ENCODE results near the gene NOXRED1. TPM values are rescaled to one million over a fixed set of nuclear protein-coding genes. Genes with fewer than 3 reads are reported as not detected.

Gene NOXRED1
- total and polyA plus RNA-seq, 2 experiments from 2014 or later = 0.24 TPM; not detected in 1

DNA sequence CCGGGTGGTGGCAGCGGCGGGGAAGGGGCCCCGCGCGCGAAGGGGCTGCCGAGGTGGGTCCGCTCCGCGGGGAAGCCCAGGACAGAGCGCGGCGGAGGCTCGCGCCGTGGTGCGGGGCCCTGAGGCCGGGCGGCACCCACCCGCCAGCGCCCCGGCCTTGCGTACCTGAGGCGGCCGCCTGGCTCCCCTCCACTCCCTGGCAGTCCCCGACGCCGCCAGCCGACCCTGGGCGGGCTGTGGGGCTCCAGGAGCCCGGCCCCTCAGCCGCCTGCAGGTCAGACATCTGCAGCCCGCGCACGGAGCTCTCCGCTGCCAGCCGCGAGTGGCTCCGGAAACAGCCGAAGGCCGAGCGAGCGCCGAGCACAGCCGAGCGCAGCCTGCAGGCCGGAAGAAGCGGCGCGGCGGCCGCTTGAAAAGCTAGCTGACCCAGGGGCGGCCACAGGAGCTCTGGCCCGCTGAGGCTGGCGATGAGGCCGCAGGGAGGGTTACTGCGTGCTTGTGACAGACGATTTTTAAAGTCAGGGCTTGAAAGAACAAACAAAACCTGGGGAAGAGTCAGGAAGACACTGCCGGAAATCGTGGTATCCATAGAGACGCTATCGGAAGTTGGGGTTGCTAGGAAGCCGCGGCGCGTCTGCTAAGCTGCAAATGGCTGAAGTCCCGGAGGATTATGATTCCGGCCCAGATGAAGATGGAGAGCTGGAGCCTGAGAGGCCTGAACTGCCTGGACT, 46.4 kb downstream of the NOXRED1 start, which contains the start of the genes SAMD15 and TMED8:
Gene SAMD15, plus strand, starts transcription at position 609 of the 731 bp plus-strand sequence. Its CDS starts 40 bp downstream, at position 649.
Gene TMED8, minus strand, starts transcription at position 324 of the 731 bp plus-strand sequence. Its CDS starts 41 bp downstream, at position 283.
- no peak within 1 kb of the TSS for H3K27ac ChIP-seq (ENCODE audit: low read depth)
- H3K27me3 ChIP-seq (ENCODE audit: insufficient read depth) = peaks cover 6% of the 10 kb centered on the region; the same call in 1 of the 2 replicates
- peak within 1 kb of the TSS; percentile 82 for H3K4me2 ChIP-seq
- peaks cover 16% of the 10 kb centered on the region for H3K4me1 Mint-ChIP-seq
- peak within 1 kb of the TSS; percentile 95 for H3K4me3 ChIP-seq
- H3K79me2 ChIP-seq (replicated peaks; ENCODE audit: insufficient read depth) = 0 out of 2 replicates have a peak, but pooled peaks cover 3% of the 10 kb centered on the region
- H3K4me3 Mint-ChIP-seq = peak within 1 kb of the TSS; percentile 86
- H3K27me3 Mint-ChIP-seq (ENCODE audit: insufficient read depth, low read depth, poor library complexity) = peaks cover 5% of the 10 kb centered on the region
- no peaks in the 10 kb centered on the region for H4K20me1 ChIP-seq (replicated peaks; ENCODE audit: insufficient read depth)
- no peaks in the 10 kb centered on the region for H3K9me2 ChIP-seq (ENCODE audit: insufficient read depth)
- H3K36me3 Mint-ChIP-seq (ENCODE audit: low read depth) = no peaks in the 10 kb centered on the region
- no peak for TF ChIP-seq STAT1 (IDR thresholded peaks at IDR 0.05; ENCODE audit: unreplicated experiment)
- TF ChIP-seq, protein P1, sequence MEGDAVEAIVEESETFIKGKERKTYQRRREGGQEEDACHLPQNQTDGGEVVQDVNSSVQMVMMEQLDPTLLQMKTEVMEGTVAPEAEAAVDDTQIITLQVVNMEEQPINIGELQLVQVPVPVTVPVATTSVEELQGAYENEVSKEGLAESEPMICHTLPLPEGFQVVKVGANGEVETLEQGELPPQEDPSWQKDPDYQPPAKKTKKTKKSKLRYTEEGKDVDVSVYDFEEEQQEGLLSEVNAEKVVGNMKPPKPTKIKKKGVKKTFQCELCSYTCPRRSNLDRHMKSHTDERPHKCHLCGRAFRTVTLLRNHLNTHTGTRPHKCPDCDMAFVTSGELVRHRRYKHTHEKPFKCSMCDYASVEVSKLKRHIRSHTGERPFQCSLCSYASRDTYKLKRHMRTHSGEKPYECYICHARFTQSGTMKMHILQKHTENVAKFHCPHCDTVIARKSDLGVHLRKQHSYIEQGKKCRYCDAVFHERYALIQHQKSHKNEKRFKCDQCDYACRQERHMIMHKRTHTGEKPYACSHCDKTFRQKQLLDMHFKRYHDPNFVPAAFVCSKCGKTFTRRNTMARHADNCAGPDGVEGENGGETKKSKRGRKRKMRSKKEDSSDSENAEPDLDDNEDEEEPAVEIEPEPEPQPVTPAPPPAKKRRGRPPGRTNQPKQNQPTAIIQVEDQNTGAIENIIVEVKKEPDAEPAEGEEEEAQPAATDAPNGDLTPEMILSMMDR (conservative IDR thresholded peaks at IDR 0.05; ENCODE audit: low read depth in 2 of 2) = peak in 1 of 2 experiments; percentile 17; a peak in 1 of 4 replicates
- 0 out of 2 replicates have a peak, but pooled peaks have one; percentile 44 for TF ChIP-seq POLR2AphosphoS5 (IDR thresholded peaks at IDR 0.05; ENCODE audit: low read depth)
- TF ChIP-seq ZNF331 (CRISPR knock-in tag; IDR thresholded peaks at IDR 0.05; ENCODE audit: low read depth) = no peak
- no peak for TF ChIP-seq ZNF114 (CRISPR knock-in tag; IDR thresholded peaks at IDR 0.05)
- no peaks in the 10 kb centered on the region for H3K36me3 ChIP-seq (ENCODE audit: insufficient read depth)
- H3K9me3 Mint-ChIP-seq = no peaks in the 10 kb centered on the region
- peak within 1 kb of the TSS; percentile 98 for H2AFZ ChIP-seq
- ATAC-seq (peak; percentile 97), DNase-seq (ENCODE audit: low spot score) (peak; percentile 90)
- no peaks in the 10 kb centered on the region; the same call in 1 of the 2 replicates for H3K4me1 ChIP-seq (ENCODE audit: insufficient read depth)
- H3F3A ChIP-seq (replicated peaks; ENCODE audit: low read depth) = no peaks in the 10 kb centered on the region
- peak within 1 kb of the TSS; percentile 76 for H3K27ac Mint-ChIP-seq

DNA sequence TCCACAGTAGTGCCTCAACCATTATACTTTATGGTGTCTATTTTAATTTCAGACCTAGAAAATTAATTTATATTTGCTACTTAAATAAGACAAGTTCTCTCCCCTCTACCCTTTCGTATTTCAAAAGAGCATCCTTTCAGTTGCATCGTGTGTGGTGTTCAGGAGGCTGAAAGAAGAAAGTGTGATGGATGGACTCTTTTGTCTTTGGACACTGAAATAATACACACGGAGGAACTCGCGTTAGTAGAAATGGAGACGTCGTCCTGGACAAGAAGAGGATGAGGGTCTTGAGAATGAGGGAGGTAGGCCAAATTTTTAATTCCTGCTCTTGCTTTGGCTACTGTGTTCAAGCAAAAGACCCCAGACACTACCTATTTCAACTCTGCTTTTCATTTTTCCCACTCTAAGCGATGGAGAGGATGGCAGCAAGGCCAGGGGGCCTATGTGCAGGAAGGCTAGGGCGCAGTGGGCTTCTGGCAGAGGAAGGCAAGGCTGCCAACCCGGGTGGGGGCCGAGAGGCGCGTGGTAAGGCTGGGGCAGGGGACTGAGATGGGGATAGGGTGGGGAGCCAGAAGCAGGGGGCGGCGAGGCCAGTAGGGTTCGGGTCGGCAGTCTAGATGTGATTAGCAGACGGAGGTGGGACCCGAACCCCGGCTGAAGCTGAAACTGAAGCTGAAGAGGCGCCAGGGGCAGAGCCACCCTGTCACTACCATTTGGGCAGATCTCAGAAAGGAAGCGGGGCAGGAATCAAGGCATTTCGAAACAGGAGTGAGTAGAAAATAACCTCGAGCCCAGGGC, 47.2 kb downstream of the NOXRED1 start:
- Histone ChIP-seq H3K4me3 (peak overlapping the region; percentile 95), H3F3A (replicated peaks; ENCODE audit: low read depth) (no peaks in the 10 kb centered on the region), H4K20me1 (replicated peaks; ENCODE audit: insufficient read depth) (no peaks in the 10 kb centered on the region), H3K9me2 (ENCODE audit: insufficient read depth) (no peaks in the 10 kb centered on the region), H3K27ac (ENCODE audit: low read depth) (no peak overlapping the region), H3K4me2 (peak overlapping the region; percentile 82), H3K36me3 (ENCODE audit: insufficient read depth) (no peaks in the 10 kb centered on the region), H3K27me3 (ENCODE audit: insufficient read depth) (peaks cover 6% of the 10 kb centered on the region; the same call in 1 of the 2 replicates), H3K4me1 (ENCODE audit: insufficient read depth) (no peaks in the 10 kb centered on the region; the same call in 1 of the 2 replicates), H3K79me2 (replicated peaks; ENCODE audit: insufficient read depth) (0 out of 2 replicates have a peak, but pooled peaks cover 3% of the 10 kb centered on the region), H2AFZ (peak overlapping the region; percentile 98)
- peak overlapping the region; percentile 86 for H3K4me3 Mint-ChIP-seq
- H3K36me3 Mint-ChIP-seq (ENCODE audit: low read depth) = no peaks in the 10 kb centered on the region
- H3K9me3 Mint-ChIP-seq = no peaks in the 10 kb centered on the region
- peak overlapping the region; percentile 76 for H3K27ac Mint-ChIP-seq
- peak; percentile 49 for DNase-seq (ENCODE audit: low spot score)
- peaks cover 5% of the 10 kb centered on the region for H3K27me3 Mint-ChIP-seq (ENCODE audit: insufficient read depth, low read depth, poor library complexity)
- H3K4me1 Mint-ChIP-seq = peaks cover 16% of the 10 kb centered on the region
- peak; percentile 55 for ATAC-seq
- TF ChIP-seq CREB1 (CRISPR knock-in tag; IDR thresholded peaks at IDR 0.05; ENCODE audit: low read depth) (no peak), EZH2phosphoT487 (IDR thresholded peaks at IDR 0.05; ENCODE audit: unreplicated experiment) (no peak), EZH2 (IDR thresholded peaks at IDR 0.05; ENCODE audit: low read depth, unreplicated experiment) (no peak)
- TF ChIP-seq, protein P2, sequence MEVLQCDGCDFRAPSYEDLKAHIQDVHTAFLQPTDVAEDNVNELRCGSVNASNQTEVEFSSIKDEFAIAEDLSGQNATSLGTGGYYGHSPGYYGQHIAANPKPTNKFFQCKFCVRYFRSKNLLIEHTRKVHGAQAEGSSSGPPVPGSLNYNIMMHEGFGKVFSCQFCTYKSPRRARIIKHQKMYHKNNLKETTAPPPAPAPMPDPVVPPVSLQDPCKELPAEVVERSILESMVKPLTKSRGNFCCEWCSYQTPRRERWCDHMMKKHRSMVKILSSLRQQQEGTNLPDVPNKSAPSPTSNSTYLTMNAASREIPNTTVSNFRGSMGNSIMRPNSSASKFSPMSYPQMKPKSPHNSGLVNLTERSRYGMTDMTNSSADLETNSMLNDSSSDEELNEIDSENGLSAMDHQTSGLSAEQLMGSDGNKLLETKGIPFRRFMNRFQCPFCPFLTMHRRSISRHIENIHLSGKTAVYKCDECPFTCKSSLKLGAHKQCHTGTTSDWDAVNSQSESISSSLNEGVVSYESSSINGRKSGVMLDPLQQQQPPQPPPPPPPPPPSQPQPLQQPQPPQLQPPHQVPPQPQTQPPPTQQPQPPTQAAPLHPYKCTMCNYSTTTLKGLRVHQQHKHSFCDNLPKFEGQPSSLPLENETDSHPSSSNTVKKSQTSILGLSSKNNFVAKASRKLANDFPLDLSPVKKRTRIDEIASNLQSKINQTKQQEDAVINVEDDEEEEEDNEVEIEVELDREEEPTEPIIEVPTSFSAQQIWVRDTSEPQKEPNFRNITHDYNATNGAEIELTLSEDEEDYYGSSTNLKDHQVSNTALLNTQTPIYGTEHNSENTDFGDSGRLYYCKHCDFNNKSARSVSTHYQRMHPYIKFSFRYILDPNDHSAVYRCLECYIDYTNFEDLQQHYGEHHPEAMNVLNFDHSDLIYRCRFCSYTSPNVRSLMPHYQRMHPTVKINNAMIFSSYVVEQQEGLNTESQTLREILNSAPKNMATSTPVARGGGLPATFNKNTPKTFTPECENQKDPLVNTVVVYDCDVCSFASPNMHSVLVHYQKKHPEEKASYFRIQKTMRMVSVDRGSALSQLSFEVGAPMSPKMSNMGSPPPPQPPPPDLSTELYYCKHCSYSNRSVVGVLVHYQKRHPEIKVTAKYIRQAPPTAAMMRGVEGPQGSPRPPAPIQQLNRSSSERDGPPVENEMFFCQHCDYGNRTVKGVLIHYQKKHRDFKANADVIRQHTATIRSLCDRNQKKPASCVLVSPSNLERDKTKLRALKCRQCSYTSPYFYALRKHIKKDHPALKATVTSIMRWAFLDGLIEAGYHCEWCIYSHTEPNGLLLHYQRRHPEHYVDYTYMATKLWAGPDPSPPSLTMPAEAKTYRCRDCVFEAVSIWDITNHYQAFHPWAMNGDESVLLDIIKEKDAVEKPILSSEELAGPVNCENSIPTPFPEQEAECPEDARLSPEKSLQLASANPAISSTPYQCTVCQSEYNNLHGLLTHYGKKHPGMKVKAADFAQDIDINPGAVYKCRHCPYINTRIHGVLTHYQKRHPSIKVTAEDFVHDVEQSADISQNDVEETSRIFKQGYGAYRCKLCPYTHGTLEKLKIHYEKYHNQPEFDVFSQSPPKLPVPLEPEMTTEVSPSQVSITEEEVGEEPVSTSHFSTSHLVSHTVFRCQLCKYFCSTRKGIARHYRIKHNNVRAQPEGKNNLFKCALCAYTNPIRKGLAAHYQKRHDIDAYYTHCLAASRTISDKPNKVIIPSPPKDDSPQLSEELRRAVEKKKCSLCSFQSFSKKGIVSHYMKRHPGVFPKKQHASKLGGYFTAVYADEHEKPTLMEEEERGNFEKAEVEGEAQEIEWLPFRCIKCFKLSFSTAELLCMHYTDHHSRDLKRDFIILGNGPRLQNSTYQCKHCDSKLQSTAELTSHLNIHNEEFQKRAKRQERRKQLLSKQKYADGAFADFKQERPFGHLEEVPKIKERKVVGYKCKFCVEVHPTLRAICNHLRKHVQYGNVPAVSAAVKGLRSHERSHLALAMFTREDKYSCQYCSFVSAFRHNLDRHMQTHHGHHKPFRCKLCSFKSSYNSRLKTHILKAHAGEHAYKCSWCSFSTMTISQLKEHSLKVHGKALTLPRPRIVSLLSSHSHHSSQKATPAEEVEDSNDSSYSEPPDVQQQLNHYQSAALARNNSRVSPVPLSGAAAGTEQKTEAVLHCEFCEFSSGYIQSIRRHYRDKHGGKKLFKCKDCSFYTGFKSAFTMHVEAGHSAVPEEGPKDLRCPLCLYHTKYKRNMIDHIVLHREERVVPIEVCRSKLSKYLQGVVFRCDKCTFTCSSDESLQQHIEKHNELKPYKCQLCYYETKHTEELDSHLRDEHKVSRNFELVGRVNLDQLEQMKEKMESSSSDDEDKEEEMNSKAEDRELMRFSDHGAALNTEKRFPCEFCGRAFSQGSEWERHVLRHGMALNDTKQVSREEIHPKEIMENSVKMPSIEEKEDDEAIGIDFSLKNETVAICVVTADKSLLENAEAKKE (CRISPR knock-in tag; IDR thresholded peaks at IDR 0.05) = no peak
- TF ChIP-seq, protein P3, sequence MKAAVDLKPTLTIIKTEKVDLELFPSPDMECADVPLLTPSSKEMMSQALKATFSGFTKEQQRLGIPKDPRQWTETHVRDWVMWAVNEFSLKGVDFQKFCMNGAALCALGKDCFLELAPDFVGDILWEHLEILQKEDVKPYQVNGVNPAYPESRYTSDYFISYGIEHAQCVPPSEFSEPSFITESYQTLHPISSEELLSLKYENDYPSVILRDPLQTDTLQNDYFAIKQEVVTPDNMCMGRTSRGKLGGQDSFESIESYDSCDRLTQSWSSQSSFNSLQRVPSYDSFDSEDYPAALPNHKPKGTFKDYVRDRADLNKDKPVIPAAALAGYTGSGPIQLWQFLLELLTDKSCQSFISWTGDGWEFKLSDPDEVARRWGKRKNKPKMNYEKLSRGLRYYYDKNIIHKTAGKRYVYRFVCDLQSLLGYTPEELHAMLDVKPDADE (IDR thresholded peaks at IDR 0.05) = no peak
